Endothelial cell of umbilical vein (primary cell): ENCODE results near the gene DAAM1. TPM values are rescaled to one million over a fixed set of nuclear protein-coding genes. Genes with fewer than 3 reads are reported as not detected.

ENCODE experiments used
- BruUV-seq: library from RNA; stranded (reverse); fragments of 400-500 nt; replicated peaks from 2 replicates; lab custom pipeline; 2021; lab: Mats Ljungman, UMichigan
- CTCF ChIA-PET: fragments of 300-600, 350-600 bp; sonication (Branson Sonifier 250); formaldehyde crosslinking; loops from one replicate; lab custom pipeline; 2021; ENCODE audit warnings: antibody characterized with exemption, inconsistent platforms; lab: Charles Lee
- POLR2A ChIA-PET: fragments of 300-600, 350-600 bp; sonication (Branson Sonifier 250); formaldehyde crosslinking; loops from one replicate; lab custom pipeline; 2021; ENCODE audit warnings: antibody characterized with exemption, inconsistent platforms; lab: Charles Lee
- DNase-seq: peaks from one replicate; pipeline ENCODE4 v3.0.0-alpha.2; 2011; ENCODE audit warnings: low read depth, low spot score
- FAIRE-seq: peaks from 2 replicates; lab custom pipeline; 2011; peaks lifted over from hg19 to GRCh38; lab: Jason Lieb, UNC
- H2AFZ ChIP-seq: 2 replicates; pipeline ENCODE4 v1.6.0; 2012; ENCODE audit warnings: low read depth, low read length, control low read depth, inconsistent platforms
- H3K27ac ChIP-seq: 2 replicates; pipeline ENCODE4 v1.5.1; 2011; ENCODE audit warnings: low read depth, mild to moderate bottlenecking, control low read depth, low read length, moderate library complexity; ENCODE audit not compliant: insufficient read depth
- H3K27me3 ChIP-seq, 2 experiments: 2 replicates each; pipeline versions ENCODE4 v1.6.0 to v1.6.1; 2011; ENCODE audit warnings: low read length in 2 of 2, mixed read lengths in 1 of 2; ENCODE audit not compliant: control insufficient read depth in 2 of 2, insufficient read depth in 2 of 2
- H3K36me3 ChIP-seq, 2 experiments: 2 replicates in 1 of 2; 3 replicates in 1 of 2; pipeline ENCODE4 v1.5.1; 2011; ENCODE audit warnings: low read length in 2 of 2, mild to moderate bottlenecking in 1 of 2, moderate library complexity in 1 of 2; ENCODE audit not compliant: control insufficient read depth in 2 of 2, insufficient read depth in 2 of 2; ENCODE audit errors: extremely low read depth in 1 of 2
- H3K4me1 ChIP-seq: 3 replicates; pipeline ENCODE4 v1.5.1; 2011; ENCODE audit warnings: mild to moderate bottlenecking, low read length; ENCODE audit not compliant: control insufficient read depth, insufficient read depth; ENCODE audit errors: extremely low read depth
- H3K4me2 ChIP-seq: 2 replicates; pipeline ENCODE4 v1.6.1; 2011; ENCODE audit warnings: low read length, control low read depth, mixed read lengths; ENCODE audit not compliant: insufficient read depth
- H3K4me3 ChIP-seq, 3 experiments: fragments of 200-600 bp in 1 of 3; sonication (generic), shearing (Covaris generic) in 1 of 3; replicated peaks in 1 of 3; 2 replicates each; pipeline ENCODE4 v1.5.1; 2011 to 2016; ENCODE audit warnings: control low read depth in 3 of 3, low read length in 3 of 3, mild to moderate bottlenecking in 2 of 3, inconsistent platforms in 1 of 3, low read depth in 1 of 3, moderate library complexity in 1 of 3; ENCODE audit not compliant: insufficient read depth in 1 of 3
- H3K79me2 ChIP-seq: 2 replicates; pipeline ENCODE4 v1.6.0; 2012; ENCODE audit warnings: low read length, inconsistent platforms; ENCODE audit not compliant: control insufficient read depth, insufficient read depth
- H3K9ac ChIP-seq: replicated peaks from 2 replicates; pipeline ENCODE3; 2011; ENCODE audit warnings: low read length, control low read depth; ENCODE audit not compliant: insufficient read depth; ENCODE audit errors: extremely low read depth
- H3K9me1 ChIP-seq: replicated peaks from 3 replicates; pipeline ENCODE4 v1.6.0; 2011; ENCODE audit warnings: mild to moderate bottlenecking, low read length; ENCODE audit not compliant: control insufficient read depth, insufficient read depth; ENCODE audit errors: extremely low read depth
- H3K9me3 ChIP-seq: replicated peaks from 2 replicates; pipeline ENCODE4 v1.5.1; 2012; ENCODE audit warnings: low read length, inconsistent platforms; ENCODE audit not compliant: control insufficient read depth, insufficient read depth
- H4K20me1 ChIP-seq: replicated peaks from 2 replicates; pipeline ENCODE3; 2011; ENCODE audit warnings: mild to moderate bottlenecking, low read length; ENCODE audit not compliant: control insufficient read depth, insufficient read depth; ENCODE audit errors: extremely low read depth
- EZH2 ChIP-seq: IDR thresholded peaks from 2 replicates; pipeline ENCODE4 v1.6.1; 2012; ENCODE audit warnings: borderline replicate concordance, low read depth, mild to moderate bottlenecking, moderate library complexity, low read length, inconsistent platforms; ENCODE audit not compliant: severe bottlenecking
- FOS ChIP-seq: IDR thresholded peaks from 2 replicates; pipeline ENCODE4 v1.6.1; 2011; ENCODE audit warnings: mild to moderate bottlenecking, low read length, moderate library complexity, borderline replicate concordance; ENCODE audit not compliant: insufficient read depth
- GATA2 ChIP-seq: IDR thresholded peaks from 2 replicates; pipeline ENCODE4 v1.7.0; 2011; ENCODE audit warnings: low read depth, mild to moderate bottlenecking, moderate library complexity, mixed read lengths, low read length; ENCODE audit not compliant: insufficient read length, insufficient read depth
- JUN ChIP-seq: IDR thresholded peaks from 2 replicates; pipeline ENCODE4 v1.6.1; 2011; ENCODE audit warnings: borderline replicate concordance, low read depth; ENCODE audit not compliant: insufficient read length, insufficient read depth
- MYC ChIP-seq: IDR thresholded peaks from one replicate; pipeline ENCODE4 v1.6.1; 2011; ENCODE audit warnings: mild to moderate bottlenecking, low read depth, low read length
- POLR2A ChIP-seq: IDR thresholded peaks from 2 replicates; pipeline ENCODE4 v1.6.1; 2012; ENCODE audit warnings: low read depth, mild to moderate bottlenecking, control low read depth, low read length
- POLR2AphosphoS5 ChIP-seq: IDR thresholded peaks from 2 replicates; pipeline ENCODE4 v1.6.1; 2012; ENCODE audit warnings: low read depth, mild to moderate bottlenecking, control low read depth, low read length, moderate library complexity; ENCODE audit not compliant: insufficient read depth
- dilution Hi-C: fragments of 300-500 bp; cut with MboI; formaldehyde crosslinking; loops from one replicate; pipeline ENCODE4 v1.15.0; 2019; ENCODE audit warnings: low sequenced_read_pairs; ENCODE audit not compliant: extremely low pct_ligation_motif_present
- intact Hi-C: fragments of 100-400 bp; cut with micrococcal nuclease; formaldehyde crosslinking; loops from one replicate; pipeline ENCODE4 v1.10.0; 2022
- polyA plus RNA-seq, 4 experiments: library from polyadenylated mRNA; depleted of rRNA in 3 of 4; stranded (reverse) in 3 of 4; unstranded in 1 of 4; fragments of >200 nt; gene quantifications; 2 replicates each; pipeline versions ENCODE4 v1.2.1 to v1.2.3, GENCODE V29; 2011 to 2012; ENCODE audit warnings: missing spikeins in 1 of 4
- total RNA-seq: library from RNA; stranded (reverse); gene quantifications from 2 replicates; pipeline ENCODE4 v1.2.3, GENCODE V29; 2021
- TF ChIP-seq, protein P1 (sequence below): IDR thresholded peaks from 2 replicates; pipeline ENCODE4 v1.6.1; 2011; ENCODE audit not compliant: insufficient read depth, insufficient read length
- TF ChIP-seq, protein P2 (sequence below), 2 donors: IDR thresholded peaks; 1 replicate in 1 of 2; 2 replicates in 1 of 2; pipeline ENCODE4 v1.5.1; 2011; ENCODE audit warnings: low read length in 2 of 2, mild to moderate bottlenecking in 2 of 2, moderate library complexity in 2 of 2, control low read depth in 1 of 2, inconsistent platforms in 1 of 2, low read depth in 1 of 2; ENCODE audit not compliant: insufficient read depth in 1 of 2; ENCODE audit errors: extremely low read depth in 1 of 2

Gene DAAM1
- total and polyA plus RNA-seq, 2 donors (not counting 3 experiments of a cell fraction or from before 2014, with no cell fraction given) = 10.2 to 25.3 TPM

DNA sequence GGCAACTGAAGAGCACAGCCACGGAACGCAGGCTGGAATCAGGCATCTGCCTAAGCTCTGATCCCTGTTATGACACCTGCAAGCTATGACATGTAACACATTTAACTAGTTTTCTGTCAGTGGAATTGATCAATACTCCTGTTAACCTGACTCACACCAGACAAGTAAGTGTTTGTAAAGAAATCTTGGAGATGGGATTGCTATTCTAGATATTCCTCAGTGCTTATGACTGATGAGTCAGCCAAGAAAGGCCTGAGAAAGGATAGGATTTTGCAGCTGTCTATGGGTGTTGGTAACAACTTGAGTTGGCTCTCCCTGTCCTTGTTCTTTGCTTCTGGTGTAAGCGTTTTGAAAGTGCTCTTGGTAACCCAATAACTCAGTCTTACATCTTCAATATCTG is 166.2 kb downstream of the DAAM1 start:
- no peak for DNase-seq
- Histone ChIP-seq H3K9me1 (no peaks in the 10 kb centered on the region), H4K20me1 (no peaks in the 10 kb centered on the region), H3K9me3 (no peaks in the 10 kb centered on the region), H3K4me1 (no peaks in the 10 kb centered on the region), H3K27ac (no peak overlapping the region), H3K9ac (no peak overlapping the region), H3K27me3 (no peaks in the 10 kb centered on the region), H3K36me3 (peaks cover 3 to 8% of the 10 kb centered on the region in 2 experiments), H3K4me3 (no peak overlapping the region), H2AFZ (no peak overlapping the region), H3K4me2 (no peak overlapping the region), H3K79me2 (no peaks in the 10 kb centered on the region)
- POLR2A ChIA-PET = no interaction called here
- no peak for FAIRE-seq
- TF ChIP-seq, protein P1, sequence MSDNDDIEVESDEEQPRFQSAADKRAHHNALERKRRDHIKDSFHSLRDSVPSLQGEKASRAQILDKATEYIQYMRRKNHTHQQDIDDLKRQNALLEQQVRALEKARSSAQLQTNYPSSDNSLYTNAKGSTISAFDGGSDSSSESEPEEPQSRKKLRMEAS = no peak
- TF ChIP-seq POLR2AphosphoS5 (no peak), JUN (no peak), GATA2 (no peak), EZH2 (no peak), FOS (no peak), MYC (no peak), POLR2A (no peak)
- TF ChIP-seq, protein P2, sequence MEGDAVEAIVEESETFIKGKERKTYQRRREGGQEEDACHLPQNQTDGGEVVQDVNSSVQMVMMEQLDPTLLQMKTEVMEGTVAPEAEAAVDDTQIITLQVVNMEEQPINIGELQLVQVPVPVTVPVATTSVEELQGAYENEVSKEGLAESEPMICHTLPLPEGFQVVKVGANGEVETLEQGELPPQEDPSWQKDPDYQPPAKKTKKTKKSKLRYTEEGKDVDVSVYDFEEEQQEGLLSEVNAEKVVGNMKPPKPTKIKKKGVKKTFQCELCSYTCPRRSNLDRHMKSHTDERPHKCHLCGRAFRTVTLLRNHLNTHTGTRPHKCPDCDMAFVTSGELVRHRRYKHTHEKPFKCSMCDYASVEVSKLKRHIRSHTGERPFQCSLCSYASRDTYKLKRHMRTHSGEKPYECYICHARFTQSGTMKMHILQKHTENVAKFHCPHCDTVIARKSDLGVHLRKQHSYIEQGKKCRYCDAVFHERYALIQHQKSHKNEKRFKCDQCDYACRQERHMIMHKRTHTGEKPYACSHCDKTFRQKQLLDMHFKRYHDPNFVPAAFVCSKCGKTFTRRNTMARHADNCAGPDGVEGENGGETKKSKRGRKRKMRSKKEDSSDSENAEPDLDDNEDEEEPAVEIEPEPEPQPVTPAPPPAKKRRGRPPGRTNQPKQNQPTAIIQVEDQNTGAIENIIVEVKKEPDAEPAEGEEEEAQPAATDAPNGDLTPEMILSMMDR (IDR thresholded peaks at IDR 0.05; ENCODE audit: extremely low read depth in 1 of 2, insufficient read depth in 1 of 2, low read depth in 1 of 2, low read length in 2 of 2) = no peak
- CTCF ChIA-PET = interaction anchor here (0.7 to 1.4 kb wide), 3 partner anchors 9 to 14 kb away, joined by 3 read pairs; no protein-coding TSS in a partner anchor
- dilution Hi-C loops = no loop called here
- BruUV-seq = no TSS peak
- intact Hi-C loops = no loop called here
